HEK293 (cell line): ENCODE measurements around the gene TM7SF2.

Experiments used
- AEBP2 ChIP-seq: fragments of 450-650 bp; formaldehyde crosslinking; IDR thresholded peaks from 2 replicates; pipeline ENCODE4 v1.5.1; 2016; ENCODE audit warnings: missing biosample characterization, missing genetic modification characterization, borderline replicate concordance
- ATF2 ChIP-seq: fragments of 450-650 bp; formaldehyde crosslinking; IDR thresholded peaks from 2 replicates; pipeline ENCODE4 v1.5.1; 2016; ENCODE audit warnings: missing biosample characterization, missing genetic modification characterization, low read depth
- BCL6B ChIP-seq: fragments of 450-650 bp; formaldehyde crosslinking; IDR thresholded peaks from 2 replicates; pipeline ENCODE4 v1.5.1; 2017; ENCODE audit warnings: missing biosample characterization, missing genetic modification characterization
- EGR2 ChIP-seq: fragments of 450-650 bp; formaldehyde crosslinking; IDR thresholded peaks from 2 replicates; pipeline ENCODE4 v1.5.1; 2016; ENCODE audit warnings: low read depth, missing biosample characterization, missing genetic modification characterization
- GLI2 ChIP-seq: fragments of 450-650 bp; formaldehyde crosslinking; IDR thresholded peaks from 2 replicates; pipeline ENCODE4; 2017; ENCODE audit warnings: missing biosample characterization, missing genetic modification characterization, low read depth, borderline replicate concordance
- HOXC10 ChIP-seq: sonication (generic); formaldehyde crosslinking; IDR thresholded peaks from 2 replicates; pipeline ENCODE4 v1.8.1; 2023; ENCODE audit warnings: mild to moderate bottlenecking, missing genetic modification reagents
- HOXD13 ChIP-seq: sonication (generic); formaldehyde crosslinking; IDR thresholded peaks from 2 replicates; pipeline ENCODE4 v1.8.0; 2022; ENCODE audit warnings: missing genetic modification reagents, borderline replicate concordance
- KLF7 ChIP-seq: fragments of 450-650 bp; formaldehyde crosslinking; IDR thresholded peaks from 2 replicates; pipeline ENCODE4 v1.5.1; 2016; ENCODE audit warnings: missing biosample characterization, missing genetic modification characterization, borderline replicate concordance
- PRDM6 ChIP-seq: fragments of 450-650 bp; formaldehyde crosslinking; IDR thresholded peaks from 2 replicates; pipeline ENCODE4 v1.5.1; 2017; ENCODE audit warnings: missing biosample characterization, missing genetic modification characterization
- ZBTB8A ChIP-seq: fragments of 450-650 bp; formaldehyde crosslinking; IDR thresholded peaks from 2 replicates; pipeline ENCODE4 v1.5.1; 2016; ENCODE audit warnings: missing biosample characterization, missing genetic modification characterization
- ZNF112 ChIP-seq: fragments of 450-650 bp; formaldehyde crosslinking; IDR thresholded peaks from 2 replicates; pipeline ENCODE4 v1.5.0; 2017; ENCODE audit warnings: missing biosample characterization, missing genetic modification characterization
- ZNF132 ChIP-seq: fragments of 450-650 bp; formaldehyde crosslinking; IDR thresholded peaks from 2 replicates; pipeline ENCODE4 v1.5.1; 2017; ENCODE audit warnings: missing biosample characterization, missing genetic modification characterization, borderline replicate concordance
- ZNF146 ChIP-seq: fragments of 450-650 bp; formaldehyde crosslinking; IDR thresholded peaks from 2 replicates; pipeline ENCODE4 v1.5.1; 2016; ENCODE audit warnings: missing biosample characterization, missing genetic modification characterization
- ZNF2 ChIP-seq: fragments of 450-650 bp; formaldehyde crosslinking; IDR thresholded peaks from 2 replicates; pipeline ENCODE4 v1.5.1; 2016; ENCODE audit warnings: missing biosample characterization, missing genetic modification characterization
- ZNF26 ChIP-seq: fragments of 450-650 bp; formaldehyde crosslinking; IDR thresholded peaks from 2 replicates; pipeline ENCODE4 v1.5.1; 2016; ENCODE audit warnings: missing biosample characterization, missing genetic modification characterization
- ZNF350 ChIP-seq: fragments of 450-650 bp; formaldehyde crosslinking; IDR thresholded peaks from 2 replicates; pipeline ENCODE4 v1.5.0; 2017; ENCODE audit warnings: missing biosample characterization, mild to moderate bottlenecking, missing genetic modification characterization
- ZNF416 ChIP-seq: fragments of 450-650 bp; formaldehyde crosslinking; IDR thresholded peaks from 2 replicates; pipeline ENCODE4 v1.5.1; 2016; ENCODE audit warnings: missing biosample characterization, missing genetic modification characterization
- ZNF518A ChIP-seq: fragments of 450-650 bp; formaldehyde crosslinking; conservative IDR thresholded peaks from 2 replicates; pipeline ENCODE4 v1.5.1; 2016; ENCODE audit warnings: low read depth, missing biosample characterization, missing genetic modification characterization
- ZNF600 ChIP-seq: fragments of 450-650 bp; formaldehyde crosslinking; IDR thresholded peaks from 2 replicates; pipeline ENCODE4 v1.5.1; 2016; ENCODE audit warnings: missing biosample characterization, missing genetic modification characterization
- ZNF639 ChIP-seq: fragments of 450-650 bp; formaldehyde crosslinking; IDR thresholded peaks from 2 replicates; pipeline ENCODE4 v1.5.1; 2016; ENCODE audit warnings: missing biosample characterization, missing genetic modification characterization
- ZSCAN5A ChIP-seq: fragments of 450-650 bp; formaldehyde crosslinking; IDR thresholded peaks from 2 replicates; pipeline ENCODE4 v1.5.1; 2016; ENCODE audit warnings: missing biosample characterization, missing genetic modification characterization

Gene TM7SF2

GRCh38 chr11:65112546-65113360 lies 1.1 kb downstream of the TM7SF2 start (continued):
- TF ChIP-seq GLI2 (tag by site-specific recombination) (no peak), HOXC10 (no peak), ZNF639 (tag by site-specific recombination) (no peak), ATF2 (tag by site-specific recombination) (no peak), ZSCAN5A (tag by site-specific recombination) (no peak), ZNF2 (tag by site-specific recombination) (no peak), ZNF416 (no peak), ZNF26 (no peak), ZNF600 (tag by site-specific recombination) (no peak), ZNF146 (tag by site-specific recombination) (no peak), ZBTB8A (tag by site-specific recombination) (peak; percentile 18), HOXD13 (CRISPR knock-in tag) (no peak), BCL6B (tag by site-specific recombination) (no peak), ZNF132 (no peak), PRDM6 (no peak), KLF7 (no peak), ZNF350 (tag by site-specific recombination) (no peak), AEBP2 (tag by site-specific recombination) (no peak), ZNF518A (no peak), ZNF112 (tag by site-specific recombination) (no peak), EGR2 (tag by site-specific recombination) (no peak)
